Liver (tissue), 3 donors: ENCODE data around the gene ALS2CL.

Source experiments
- ATF3 ChIP-seq: IDR thresholded peaks from 2 replicates; pipeline ENCODE4 v1.6.1; 2016; ENCODE audit warnings: antibody characterized with exemption
- CTCF ChIP-seq: fragments of 150-350 bp; IDR thresholded peaks from 2 replicates; pipeline ENCODE4 v1.5.1; 2017; ENCODE audit warnings: improper control_type of control experiment, low read depth, low read length; ENCODE audit not compliant: missing input control
- FOXA1 ChIP-seq: IDR thresholded peaks from 2 replicates; pipeline ENCODE4 v1.6.1; 2016; ENCODE audit warnings: antibody characterized with exemption
- JUND ChIP-seq, 2 donors: IDR thresholded peaks; 2 replicates each; pipeline ENCODE4 v1.6.1; 2016; ENCODE audit warnings: antibody characterized with exemption in 2 of 2
- MAX ChIP-seq: IDR thresholded peaks from 2 replicates; pipeline ENCODE4 v1.6.1; 2016; ENCODE audit warnings: antibody characterized with exemption
- RAD21 ChIP-seq, 2 donors: IDR thresholded peaks; 2 replicates each; pipeline ENCODE4 v1.6.1; 2016; ENCODE audit warnings: antibody characterized with exemption in 2 of 2, mild to moderate bottlenecking in 2 of 2
- REST ChIP-seq: IDR thresholded peaks from 2 replicates; pipeline ENCODE4 v1.6.1; 2016; ENCODE audit warnings: antibody characterized with exemption, mild to moderate bottlenecking
- RXRA ChIP-seq, 2 donors: IDR thresholded peaks; 2 replicates each; pipeline ENCODE4 v1.6.1; 2017 to 2018; ENCODE audit warnings: antibody characterized with exemption in 2 of 2, mild to moderate bottlenecking in 1 of 2
- SP1 ChIP-seq: IDR thresholded peaks from 2 replicates; pipeline ENCODE4 v1.6.1; 2018; ENCODE audit warnings: antibody characterized with exemption, mild to moderate bottlenecking
- TAF1 ChIP-seq: conservative IDR thresholded peaks from 2 replicates; pipeline ENCODE4 v1.6.1; 2016; ENCODE audit warnings: antibody characterized with exemption, mild to moderate bottlenecking
- YY1 ChIP-seq: IDR thresholded peaks from 2 replicates; pipeline ENCODE4 v1.6.1; 2016; ENCODE audit warnings: antibody characterized with exemption, mild to moderate bottlenecking
- donor health status: healthy.
- donor health status: healthy.

GRCh38 chr3:46711760-46712159, 18.3 kb upstream of the ALS2CL start:
- TF ChIP-seq TAF1 (no peak), RAD21 (IDR thresholded peaks at IDR 0.05) (no peak), CTCF (no peak), JUND (IDR thresholded peaks at IDR 0.05) (no peak), ATF3 (no peak), MAX (no peak), FOXA1 (no peak), SP1 (no peak), RXRA (IDR thresholded peaks at IDR 0.05) (no peak), REST (no peak), YY1 (no peak)
